GM12878 (cell line): ENCODE measurements around the gene AP5B1.

Experiments
- POLR2A ChIP-seq: IDR thresholded peaks from 2 replicates; pipeline ENCODE4 v1.6.1; 2011; ENCODE audit warnings: low read depth, mild to moderate bottlenecking, low read length
- ZBED1 ChIP-seq: IDR thresholded peaks from 2 replicates; pipeline ENCODE4 v1.6.1; 2016; ENCODE audit warnings: borderline replicate concordance
- TF ChIP-seq, protein P1 (sequence below): fragments of 450-650 bp; IDR thresholded peaks from 2 replicates; pipeline ENCODE4 v1.6.1; 2018; ENCODE audit warnings: mild to moderate bottlenecking, low read depth, moderate library complexity; ENCODE audit not compliant: partially characterized antibody
- TF ChIP-seq, protein P2 (sequence below): IDR thresholded peaks from 2 replicates; pipeline ENCODE4 v1.6.1; 2012; ENCODE audit warnings: mild to moderate bottlenecking, low read depth, low read length

- TF ChIP-seq, protein P1, sequence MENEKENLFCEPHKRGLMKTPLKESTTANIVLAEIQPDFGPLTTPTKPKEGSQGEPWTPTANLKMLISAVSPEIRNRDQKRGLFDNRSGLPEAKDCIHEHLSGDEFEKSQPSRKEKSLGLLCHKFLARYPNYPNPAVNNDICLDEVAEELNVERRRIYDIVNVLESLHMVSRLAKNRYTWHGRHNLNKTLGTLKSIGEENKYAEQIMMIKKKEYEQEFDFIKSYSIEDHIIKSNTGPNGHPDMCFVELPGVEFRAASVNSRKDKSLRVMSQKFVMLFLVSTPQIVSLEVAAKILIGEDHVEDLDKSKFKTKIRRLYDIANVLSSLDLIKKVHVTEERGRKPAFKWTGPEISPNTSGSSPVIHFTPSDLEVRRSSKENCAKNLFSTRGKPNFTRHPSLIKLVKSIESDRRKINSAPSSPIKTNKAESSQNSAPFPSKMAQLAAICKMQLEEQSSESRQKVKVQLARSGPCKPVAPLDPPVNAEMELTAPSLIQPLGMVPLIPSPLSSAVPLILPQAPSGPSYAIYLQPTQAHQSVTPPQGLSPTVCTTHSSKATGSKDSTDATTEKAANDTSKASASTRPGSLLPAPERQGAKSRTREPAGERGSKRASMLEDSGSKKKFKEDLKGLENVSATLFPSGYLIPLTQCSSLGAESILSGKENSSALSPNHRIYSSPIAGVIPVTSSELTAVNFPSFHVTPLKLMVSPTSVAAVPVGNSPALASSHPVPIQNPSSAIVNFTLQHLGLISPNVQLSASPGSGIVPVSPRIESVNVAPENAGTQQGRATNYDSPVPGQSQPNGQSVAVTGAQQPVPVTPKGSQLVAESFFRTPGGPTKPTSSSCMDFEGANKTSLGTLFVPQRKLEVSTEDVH, result no peak
- TF ChIP-seq ZBED1 (no peak), POLR2A (no peak)
- TF ChIP-seq, protein P2, sequence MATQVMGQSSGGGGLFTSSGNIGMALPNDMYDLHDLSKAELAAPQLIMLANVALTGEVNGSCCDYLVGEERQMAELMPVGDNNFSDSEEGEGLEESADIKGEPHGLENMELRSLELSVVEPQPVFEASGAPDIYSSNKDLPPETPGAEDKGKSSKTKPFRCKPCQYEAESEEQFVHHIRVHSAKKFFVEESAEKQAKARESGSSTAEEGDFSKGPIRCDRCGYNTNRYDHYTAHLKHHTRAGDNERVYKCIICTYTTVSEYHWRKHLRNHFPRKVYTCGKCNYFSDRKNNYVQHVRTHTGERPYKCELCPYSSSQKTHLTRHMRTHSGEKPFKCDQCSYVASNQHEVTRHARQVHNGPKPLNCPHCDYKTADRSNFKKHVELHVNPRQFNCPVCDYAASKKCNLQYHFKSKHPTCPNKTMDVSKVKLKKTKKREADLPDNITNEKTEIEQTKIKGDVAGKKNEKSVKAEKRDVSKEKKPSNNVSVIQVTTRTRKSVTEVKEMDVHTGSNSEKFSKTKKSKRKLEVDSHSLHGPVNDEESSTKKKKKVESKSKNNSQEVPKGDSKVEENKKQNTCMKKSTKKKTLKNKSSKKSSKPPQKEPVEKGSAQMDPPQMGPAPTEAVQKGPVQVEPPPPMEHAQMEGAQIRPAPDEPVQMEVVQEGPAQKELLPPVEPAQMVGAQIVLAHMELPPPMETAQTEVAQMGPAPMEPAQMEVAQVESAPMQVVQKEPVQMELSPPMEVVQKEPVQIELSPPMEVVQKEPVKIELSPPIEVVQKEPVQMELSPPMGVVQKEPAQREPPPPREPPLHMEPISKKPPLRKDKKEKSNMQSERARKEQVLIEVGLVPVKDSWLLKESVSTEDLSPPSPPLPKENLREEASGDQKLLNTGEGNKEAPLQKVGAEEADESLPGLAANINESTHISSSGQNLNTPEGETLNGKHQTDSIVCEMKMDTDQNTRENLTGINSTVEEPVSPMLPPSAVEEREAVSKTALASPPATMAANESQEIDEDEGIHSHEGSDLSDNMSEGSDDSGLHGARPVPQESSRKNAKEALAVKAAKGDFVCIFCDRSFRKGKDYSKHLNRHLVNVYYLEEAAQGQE, result no peak
These were observed 2.3 kb downstream of the AP5B1 start for GRCh38 chr11:65778431-65778900.
